ENCODE measurements around the gene MTARC2.

DNA sequence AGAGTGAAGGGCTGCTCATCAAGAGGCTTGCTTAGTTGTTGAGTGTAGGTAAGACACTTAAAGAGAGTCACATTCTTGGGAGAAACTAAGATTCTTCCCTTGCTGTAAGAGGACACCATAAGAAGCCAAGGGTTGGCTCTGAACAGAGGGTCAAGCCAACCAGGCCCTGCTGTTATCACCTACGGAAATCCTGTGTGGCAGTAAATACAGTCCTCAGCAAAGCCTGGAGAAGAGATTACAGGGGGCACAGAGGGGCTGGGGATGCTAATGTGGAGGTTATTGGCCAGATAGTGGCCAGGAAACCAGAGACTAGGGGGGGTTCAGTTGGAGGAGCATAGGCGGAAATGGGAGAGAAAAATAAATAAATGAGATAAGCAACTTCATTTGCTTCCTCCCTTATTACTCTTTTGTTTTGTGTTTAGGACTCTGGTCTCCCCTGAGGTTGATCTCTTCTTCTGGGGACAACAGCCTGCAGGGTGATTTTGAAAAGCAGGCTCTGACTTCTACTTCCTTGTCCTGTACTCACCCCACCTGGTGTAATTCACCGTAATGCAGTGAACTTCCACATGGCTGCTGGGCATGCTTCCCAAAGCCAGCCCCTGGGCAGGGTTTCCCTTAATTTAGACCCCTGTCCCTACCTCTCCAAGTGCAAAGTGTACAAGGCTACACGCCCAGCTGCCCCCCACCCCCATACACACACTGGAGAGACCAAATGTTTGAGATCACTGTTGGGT lies 79.5 kb downstream of the MTARC2 start:
- TF ChIP-seq POLR2A (IDR thresholded peaks at IDR 0.05; ENCODE audit: low read depth) (no peak), CTCF (IDR thresholded peaks at IDR 0.05) (no peak), EP300 (IDR thresholded peaks at IDR 0.05) (no peak)

Measured in esophagus muscularis mucosa (tissue), 4 donors.